H9 (cell line): Measurements from ENCODE around the gene ZBED5. TPM values are rescaled to one million over a fixed set of nuclear protein-coding genes. Genes with fewer than 3 reads are reported as not detected.

Experiments
- DNase-seq: peaks from one replicate; pipeline ENCODE4 v3.0.0-alpha.2; 2017
- H2AFZ ChIP-seq: one replicate; pipeline ENCODE4 v1.6.1; 2013; ENCODE audit warnings: mild to moderate bottlenecking, low read length, control low read depth, moderate library complexity
- H2AK5ac ChIP-seq: 2 replicates; pipeline ENCODE4 v1.6.1; 2013; ENCODE audit warnings: low read length, control low read depth, mixed read lengths; ENCODE audit not compliant: insufficient read length
- H2BK120ac ChIP-seq: one replicate; pipeline ENCODE4 v1.6.1; 2013; ENCODE audit warnings: low read depth, mild to moderate bottlenecking, low read length, control low read depth, inconsistent platforms; ENCODE audit not compliant: poor library complexity, severe bottlenecking
- H2BK12ac ChIP-seq: 2 replicates; pipeline ENCODE4 v1.6.1; 2013; ENCODE audit warnings: low read length, control low read depth, mixed read lengths, low read depth; ENCODE audit not compliant: insufficient read length
- H2BK15ac ChIP-seq: 2 replicates; pipeline ENCODE4 v1.6.1; 2013; ENCODE audit warnings: low read depth, low read length, control low read depth
- H2BK20ac ChIP-seq: one replicate; pipeline ENCODE4 v1.6.1; 2013; ENCODE audit warnings: low read depth, mild to moderate bottlenecking, low read length, control low read depth, inconsistent platforms; ENCODE audit not compliant: poor library complexity, severe bottlenecking
- H2BK5ac ChIP-seq: 2 replicates; pipeline ENCODE4 v1.6.1; 2013; ENCODE audit warnings: low read length, control low read depth, mixed read lengths; ENCODE audit not compliant: insufficient read length
- H3K14ac ChIP-seq: 2 replicates; pipeline ENCODE4 v1.6.1; 2013; ENCODE audit warnings: low read length, control low read depth; ENCODE audit not compliant: insufficient read depth
- H3K18ac ChIP-seq: 2 replicates; pipeline ENCODE4 v1.6.1; 2013; ENCODE audit warnings: low read depth, mild to moderate bottlenecking, mixed read lengths, low read length, control low read depth; ENCODE audit not compliant: insufficient read length
- H3K23ac ChIP-seq: 2 replicates; pipeline ENCODE4 v1.6.1; 2013; ENCODE audit warnings: low read length, control low read depth, mixed read lengths, low read depth; ENCODE audit not compliant: insufficient read length
- H3K23me2 ChIP-seq: 2 replicates; pipeline ENCODE4 v1.6.1; 2013; ENCODE audit warnings: low read depth, mild to moderate bottlenecking, mixed read lengths, low read length, control low read depth; ENCODE audit not compliant: insufficient read length, poor library complexity, severe bottlenecking
- H3K27ac ChIP-seq: 2 replicates; pipeline ENCODE4 v1.5.1; 2013; ENCODE audit warnings: low read length, control low read depth, mixed read lengths, low read depth; ENCODE audit not compliant: insufficient read length
- H3K27me3 ChIP-seq: 2 replicates; pipeline ENCODE4 v1.6.1; 2013; ENCODE audit warnings: low read length, control low read depth, inconsistent platforms; ENCODE audit not compliant: insufficient read depth
- H3K4ac ChIP-seq: 2 replicates; pipeline ENCODE4 v1.6.1; 2013; ENCODE audit warnings: low read depth, mild to moderate bottlenecking, control low read depth, inconsistent platforms, low read length, moderate library complexity
- H3K4me1 ChIP-seq: 2 replicates; pipeline ENCODE4 v1.6.1; 2013; ENCODE audit warnings: low read length, control low read depth, inconsistent platforms; ENCODE audit not compliant: insufficient read depth
- H3K4me2 ChIP-seq: 2 replicates; pipeline ENCODE4 v1.6.1; 2013; ENCODE audit warnings: low read length, control low read depth, mixed read lengths; ENCODE audit not compliant: insufficient read length, insufficient read depth
- H3K56ac ChIP-seq: 2 replicates; pipeline ENCODE4 v1.6.1; 2013; ENCODE audit warnings: low read depth, mild to moderate bottlenecking, mixed read lengths, low read length, control low read depth; ENCODE audit not compliant: insufficient read length
- H3K79me1 ChIP-seq: 2 replicates; pipeline ENCODE4 v1.6.1; 2013; ENCODE audit warnings: low read depth, mild to moderate bottlenecking, moderate library complexity, low read length, control low read depth, inconsistent platforms; ENCODE audit not compliant: insufficient read depth, poor library complexity, severe bottlenecking
- H3K79me2 ChIP-seq: 2 replicates; pipeline ENCODE4 v1.6.1; 2013; ENCODE audit warnings: low read length, control low read depth, inconsistent platforms; ENCODE audit not compliant: insufficient read depth
- H3K9ac ChIP-seq: 2 replicates; pipeline ENCODE4 v1.6.1; 2013; ENCODE audit warnings: low read length, control low read depth, mixed read lengths; ENCODE audit not compliant: insufficient read length; ENCODE audit errors: extremely low read depth
- H3K9me3 ChIP-seq: one replicate; pipeline ENCODE4 v1.6.1; 2013; ENCODE audit warnings: low read depth, low read length, inconsistent platforms; ENCODE audit not compliant: control insufficient read depth
- H3T11ph ChIP-seq: one replicate; pipeline ENCODE4 v1.6.1; 2013; ENCODE audit warnings: mild to moderate bottlenecking, low read length, control low read depth, inconsistent platforms
- H4K20me1 ChIP-seq: one replicate; pipeline ENCODE4 v1.6.1; 2013; ENCODE audit not compliant: control insufficient read depth, insufficient read length, insufficient read depth
- H4K5ac ChIP-seq: 2 replicates; pipeline ENCODE4 v1.6.1; 2013; ENCODE audit warnings: low read depth, mild to moderate bottlenecking, mixed read lengths, low read length, control low read depth; ENCODE audit not compliant: insufficient read length
- H4K8ac ChIP-seq: replicated peaks from 2 replicates; pipeline ENCODE4 v1.6.1; 2013; ENCODE audit warnings: low read length, control low read depth, mixed read lengths, low read depth; ENCODE audit not compliant: insufficient read length
- H4K91ac ChIP-seq: 2 replicates; pipeline ENCODE4 v1.6.1; 2013; ENCODE audit warnings: low read depth, mild to moderate bottlenecking, moderate library complexity, mixed read lengths, low read length, control low read depth; ENCODE audit not compliant: insufficient read length
- H3K27ac Mint-ChIP-seq, 3 experiments: 2 replicates in 2 of 3; 3 replicates in 1 of 3; pipeline ENCODE4 v1.8.0; 2020 to 2021; ENCODE audit warnings: mixed read lengths in 3 of 3, mild to moderate bottlenecking in 1 of 3, moderate library complexity in 1 of 3
- H3K27me3 Mint-ChIP-seq: 2 replicates; pipeline ENCODE4 v1.8.0; 2021; ENCODE audit warnings: low read depth, mild to moderate bottlenecking, moderate library complexity, mixed read lengths
- H3K36me3 Mint-ChIP-seq, 3 experiments: 2 replicates in 2 of 3; 3 replicates in 1 of 3; pipeline ENCODE4 v1.8.0; 2020 to 2021; ENCODE audit warnings: low read depth in 3 of 3, mixed read lengths in 3 of 3; ENCODE audit not compliant: insufficient read depth in 1 of 3
- H3K4me1 Mint-ChIP-seq, 2 experiments: 2 replicates each; pipeline ENCODE4 v1.8.0; 2020; ENCODE audit warnings: mixed read lengths in 2 of 2
- H3K4me3 Mint-ChIP-seq, 2 experiments: 2 replicates in 1 of 2; 3 replicates in 1 of 2; pipeline ENCODE4 v1.8.0; 2020 to 2021; ENCODE audit warnings: mild to moderate bottlenecking in 2 of 2, mixed read lengths in 2 of 2, moderate library complexity in 1 of 2
- H3K9me3 Mint-ChIP-seq, 2 experiments: 2 replicates in 1 of 2; 3 replicates in 1 of 2; pipeline ENCODE4 v1.8.0; 2020; ENCODE audit warnings: mild to moderate bottlenecking in 2 of 2, mixed read lengths in 2 of 2, moderate library complexity in 1 of 2
- CTCF ChIP-seq: fragments of 200-600 bp; sonication (generic); conservative IDR thresholded peaks from 3 replicates; pipeline ENCODE4 v1.8.0; 2021; ENCODE audit warnings: antibody characterized with exemption, mild to moderate bottlenecking
- total RNA-seq: library from RNA; stranded (reverse); gene quantifications from 2 replicates; pipeline ENCODE4 v1.2.1, GENCODE V29; 2021

Gene ZBED5
- total RNA-seq, 1 experiment from 2014 or later = 65.8 TPM

- no peaks in the 10 kb centered on the region for H3K27me3 ChIP-seq
- no peak overlapping the region for H3K4me2 ChIP-seq
- no peak overlapping the region for H4K91ac ChIP-seq
- no peak overlapping the region for H2BK120ac ChIP-seq
- peaks cover 5 to 8% of the 10 kb centered on the region in 2 experiments for H3K4me1 Mint-ChIP-seq
- H3K27me3 Mint-ChIP-seq = no peaks in the 10 kb centered on the region
- H2BK12ac ChIP-seq = no peak overlapping the region
- H3K36me3 Mint-ChIP-seq = 0 out of 7 replicates have a peak, but pooled peaks cover 0 to 2% (median 0%) of the 10 kb centered on the region in 3 experiments
- H3K14ac ChIP-seq = no peak overlapping the region
- no peak overlapping the region for H3K4me3 Mint-ChIP-seq
- no peak overlapping the region for H2BK15ac ChIP-seq
- no peak overlapping the region for H3K23ac ChIP-seq
- H4K20me1 ChIP-seq = no peaks in the 10 kb centered on the region
- H3K27ac Mint-ChIP-seq = no peak overlapping the region
- no peak overlapping the region for H3K27ac ChIP-seq
- H4K5ac ChIP-seq = no peak overlapping the region
- H3K9me3 Mint-ChIP-seq = no peaks in the 10 kb centered on the region
- no peak for TF ChIP-seq CTCF
- no peak overlapping the region for H2AFZ ChIP-seq
- no peak overlapping the region for H2BK20ac ChIP-seq
- DNase-seq = no peak
- no peaks in the 10 kb centered on the region for H3K9me3 ChIP-seq
- H3K9ac ChIP-seq = no peak overlapping the region
- H2AK5ac ChIP-seq = no peak overlapping the region
- H3T11ph ChIP-seq = no peak overlapping the region
- H3K79me1 ChIP-seq = no peaks in the 10 kb centered on the region
- H3K18ac ChIP-seq = no peak overlapping the region
- peaks cover 2% of the 10 kb centered on the region; the same call in 1 of the 2 replicates for H3K4me1 ChIP-seq
- H3K4ac ChIP-seq = no peak overlapping the region
- H4K8ac ChIP-seq = no peak overlapping the region
- no peaks in the 10 kb centered on the region for H3K23me2 ChIP-seq
- H2BK5ac ChIP-seq = no peak overlapping the region
- H3K56ac ChIP-seq = no peak overlapping the region
- no peaks in the 10 kb centered on the region for H3K79me2 ChIP-seq
Observed at GRCh38 chr11:10846660-10847059, 11.2 kb downstream of the ZBED5 start.
